Caki2 (cell line): Measurements from ENCODE around the gene NR1I3. TPM values are rescaled to one million over a fixed set of nuclear protein-coding genes. Genes with fewer than 3 reads are reported as not detected.
"Not testable (repeated sequence)": the region's sequence is repeated elsewhere in the genome, so short reads cannot be mapped to it uniquely, and the experiment has no call there.

Experiments
- DNase-seq: peaks from one replicate; pipeline ENCODE4 v3.0.0-alpha.2; 2015; ENCODE audit warnings: low read depth
- in situ Hi-C: cut with HindIII; loops from 2 replicates; pipeline ENCODE4 v1.10.0; 2016; ENCODE audit warnings: low sequenced_read_pairs, low pct_unique_long_range_greater_than_20kb, mixed read lengths
- total RNA-seq: library from RNA; depleted of rRNA; stranded (reverse); fragments of >200 nt; shearing (Covaris generic); gene quantifications from 2 replicates; pipeline ENCODE4 v1.2.3, GENCODE V29; 2014; ENCODE audit warnings: low replicate concordance; rRNA removed

The NR1I3 gene
- total RNA-seq = not detected in 2 replicates

- in situ Hi-C loops = no loop called here
- DNase-seq = no peak
These were observed at the start of gene NR1I3 for GRCh38 chr1:161238039-161238473. Gene NR1I3 (minus strand): TSS chr1:161238203. CDS start chr1:161236565, 1,638 bp downstream.

GRCh38 chr1:161287482-161288054 is 49.6 kb upstream of the NR1I3 start:
- in situ Hi-C loops = no loop called here
- DNase-seq = no peak

- no peak for DNase-seq
- in situ Hi-C loops = no loop called here
These were observed 47.5 kb upstream of the NR1I3 start for GRCh38 chr1:161285521-161285920.

- in situ Hi-C loops = no loop called here
These were observed 47.1 kb upstream of the NR1I3 start for GRCh38 chr1:161285113-161285512.

GRCh38 chr1:161282991-161283390 is 45.0 kb upstream of the NR1I3 start:
- in situ Hi-C loops = no loop called here

More at GRCh38 chr1:161285113-161285512, 47.1 kb upstream of the NR1I3 start:
- DNase-seq = no peak

GRCh38 chr1:161274874-161275273 is 36.9 kb upstream of the NR1I3 start:
- DNase-seq = no peak
- in situ Hi-C loops = no loop called here

More at GRCh38 chr1:161282991-161283390, 45.0 kb upstream of the NR1I3 start:
- DNase-seq = no peak

GRCh38 chr1:161273402-161273801 is 35.4 kb upstream of the NR1I3 start:
- DNase-seq = no peak
- in situ Hi-C loops = no loop called here

GRCh38 chr1:161267321-161267720 is 29.3 kb upstream of the NR1I3 start:
- no peak for DNase-seq
- in situ Hi-C loops = no loop called here

GRCh38 chr1:161266836-161267235 is 28.8 kb upstream of the NR1I3 start:
- no peak for DNase-seq
- in situ Hi-C loops = no loop called here

GRCh38 chr1:161266202-161266601 is 28.2 kb upstream of the NR1I3 start:
- in situ Hi-C loops = no loop called here
- no peak for DNase-seq

GRCh38 chr1:161265305-161265704 is 27.3 kb upstream of the NR1I3 start:
- DNase-seq = no peak
- in situ Hi-C loops = no loop called here

- peak; percentile 27 for DNase-seq
- in situ Hi-C loops = no loop called here
These were observed 23.5 kb upstream of the NR1I3 start for GRCh38 chr1:161261261-161262235.

- in situ Hi-C loops = no loop called here
These were observed 22.6 kb upstream of the NR1I3 start for GRCh38 chr1:161260376-161261260.

GRCh38 chr1:161259765-161260164 is 21.8 kb upstream of the NR1I3 start:
- in situ Hi-C loops = no loop called here

More at GRCh38 chr1:161260376-161261260, 22.6 kb upstream of the NR1I3 start:
- no peak for DNase-seq

GRCh38 chr1:161259345-161259702 is 21.3 kb upstream of the NR1I3 start:
- in situ Hi-C loops = no loop called here
- DNase-seq = no peak

More at GRCh38 chr1:161259765-161260164, 21.8 kb upstream of the NR1I3 start:
- no peak for DNase-seq

- no peak for DNase-seq
- in situ Hi-C loops = no loop called here
These were observed 20.7 kb upstream of the NR1I3 start, which contains the start of gene PCP4L1 for GRCh38 chr1:161258439-161259344. Gene PCP4L1 (plus strand): TSS chr1:161258745. CDS start chr1:161258975, 230 bp downstream.

GRCh38 chr1:161257109-161257508 is 19.1 kb upstream of the NR1I3 start:
- in situ Hi-C loops = not testable (repeated sequence)

More at GRCh38 chr1:161257109-161257508, 19.1 kb upstream of the NR1I3 start:
- not testable (repeated sequence) for DNase-seq
